Fibroblast of skin of scalp (primary cell): ENCODE results near the gene RCBTB2.

Experiments used
- DNase-seq: peaks from one replicate; pipeline ENCODE4 v3.0.0-alpha.2; 2013

RCBTB2 gene

DNA sequence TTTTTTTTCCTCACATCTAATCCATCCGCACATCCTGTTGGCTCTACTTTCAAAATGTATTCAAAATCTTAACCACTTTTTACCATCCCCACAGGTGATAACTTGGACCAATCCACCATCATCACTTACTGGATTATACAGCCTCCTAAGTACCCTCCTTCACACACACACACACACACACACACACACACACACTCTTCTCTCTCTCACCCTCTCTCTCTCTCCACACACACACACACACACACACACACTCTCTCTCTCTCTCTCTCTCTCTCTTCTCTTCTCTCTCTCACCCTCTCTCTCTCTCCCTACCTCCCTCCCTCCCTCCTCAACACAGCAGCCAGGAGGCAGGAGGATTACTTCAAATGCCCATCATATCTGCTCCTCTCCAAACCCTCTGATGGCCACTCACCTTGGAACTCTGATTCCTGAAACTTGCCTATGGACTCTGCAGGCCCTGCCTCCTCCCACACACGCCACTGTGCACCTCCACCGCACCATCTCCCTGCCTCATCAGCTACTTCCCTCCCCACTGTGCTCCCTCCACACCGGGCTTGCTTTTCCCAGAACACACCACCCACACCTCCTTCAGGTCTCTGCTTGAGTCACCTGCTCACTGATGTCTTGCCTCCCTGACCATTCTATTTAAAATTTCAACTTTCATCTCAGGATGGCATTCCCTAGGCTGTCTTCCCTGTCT is 39.7 kb downstream of the RCBTB2 start:
- DNase-seq, result no peak

DNA sequence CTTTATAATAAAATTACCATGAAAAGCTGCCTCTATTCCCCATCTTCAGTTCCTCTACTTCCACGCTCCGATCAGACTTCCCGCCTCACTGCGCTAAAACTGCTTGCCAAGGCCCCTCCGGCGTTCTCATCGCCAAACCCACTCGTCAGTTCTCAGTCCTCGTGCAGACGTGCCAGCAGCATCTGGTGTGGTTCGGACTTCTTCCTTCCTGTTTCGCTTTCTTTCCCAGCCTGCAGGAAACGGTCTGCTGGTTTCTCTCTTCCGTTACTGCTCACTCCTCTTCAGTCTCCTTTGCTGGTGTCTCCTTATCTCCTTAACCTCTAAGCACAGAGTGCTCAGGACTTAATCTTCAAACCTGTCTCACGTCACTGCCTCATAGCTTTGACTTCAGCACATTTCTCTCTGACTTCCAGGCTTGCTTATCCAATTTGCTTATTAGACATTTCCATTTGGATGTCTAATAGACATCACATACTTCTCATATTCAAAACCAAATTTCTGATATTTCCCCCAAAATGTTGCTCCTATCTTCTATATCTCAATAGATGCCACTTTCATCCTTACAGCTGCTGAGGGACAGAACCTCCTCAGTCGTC is 40.3 kb downstream of the RCBTB2 start:
- peak; percentile 25 for DNase-seq

GRCh38 chr13:48492096-48492440 is 40.8 kb downstream of the RCBTB2 start:
- DNase-seq, result no peak

DNA sequence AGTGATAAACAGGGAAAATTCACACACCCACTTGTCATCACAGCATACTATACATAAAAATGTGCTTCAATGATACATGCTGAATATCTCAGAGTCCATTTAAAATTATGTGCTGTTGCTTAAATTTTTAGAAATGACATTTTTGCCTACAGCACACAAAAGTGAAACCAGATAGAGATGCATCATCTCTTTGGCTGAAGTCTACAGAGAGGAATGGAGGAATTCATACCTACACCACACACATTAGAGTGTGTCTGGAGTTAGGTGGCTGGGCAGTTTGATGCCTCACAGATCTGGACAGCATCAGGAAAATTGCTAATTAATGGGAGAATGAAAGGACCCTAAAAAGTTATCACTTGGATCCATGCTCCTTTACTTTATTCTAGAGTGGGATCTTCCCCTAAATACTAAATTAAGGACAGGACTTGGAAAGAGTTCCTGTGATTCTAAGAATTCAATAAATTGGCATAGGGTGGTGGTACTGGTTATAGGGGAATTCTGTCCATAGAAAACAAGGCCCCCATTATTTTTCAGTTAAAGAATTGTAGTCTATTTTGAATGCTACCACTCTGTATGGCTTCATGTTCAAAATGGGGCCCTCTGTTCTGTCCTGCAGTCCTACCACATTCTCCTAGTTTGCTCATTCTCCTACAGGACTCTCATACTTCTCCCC is 41.3 kb downstream of the RCBTB2 start:
- DNase-seq, result peak; percentile 12

DNA sequence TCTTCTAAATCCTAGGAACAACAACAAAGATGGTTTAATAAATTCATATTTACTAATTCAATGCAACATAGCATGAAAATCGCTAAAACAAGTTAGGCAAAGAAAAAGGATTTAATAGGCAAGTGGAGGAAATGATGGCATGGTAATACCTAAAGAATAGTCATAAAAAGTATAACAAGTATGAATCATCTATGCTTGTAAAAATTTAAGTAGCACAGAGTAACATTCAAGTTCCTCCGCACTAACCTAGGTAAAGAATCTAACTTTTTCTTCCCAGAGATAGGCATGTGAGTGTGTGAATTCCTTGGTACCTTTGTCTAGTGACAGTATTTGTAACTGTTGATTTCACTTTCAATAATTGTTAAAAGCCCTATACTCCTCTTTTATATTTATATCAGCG is 42.6 kb downstream of the RCBTB2 start:
- DNase-seq, result no peak

DNA sequence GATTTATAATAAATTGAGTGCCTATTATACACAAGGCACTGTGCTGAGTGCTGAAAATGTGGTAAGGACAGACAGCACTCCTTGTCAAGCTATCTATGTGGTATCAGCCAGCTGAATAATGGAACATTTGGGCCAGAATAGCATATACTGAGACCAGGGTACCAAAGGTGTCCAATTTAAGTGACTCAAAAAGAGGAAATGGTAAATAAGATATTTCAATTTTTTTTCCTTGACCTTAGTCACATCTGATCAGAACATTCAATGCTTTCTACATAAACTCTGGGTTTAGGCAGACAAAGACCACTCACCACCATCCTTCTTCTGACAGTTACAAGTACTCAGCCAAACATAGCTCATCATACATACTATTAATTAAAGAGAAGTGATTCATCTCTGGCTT is 43.2 kb downstream of the RCBTB2 start:
- no peak for DNase-seq

DNA sequence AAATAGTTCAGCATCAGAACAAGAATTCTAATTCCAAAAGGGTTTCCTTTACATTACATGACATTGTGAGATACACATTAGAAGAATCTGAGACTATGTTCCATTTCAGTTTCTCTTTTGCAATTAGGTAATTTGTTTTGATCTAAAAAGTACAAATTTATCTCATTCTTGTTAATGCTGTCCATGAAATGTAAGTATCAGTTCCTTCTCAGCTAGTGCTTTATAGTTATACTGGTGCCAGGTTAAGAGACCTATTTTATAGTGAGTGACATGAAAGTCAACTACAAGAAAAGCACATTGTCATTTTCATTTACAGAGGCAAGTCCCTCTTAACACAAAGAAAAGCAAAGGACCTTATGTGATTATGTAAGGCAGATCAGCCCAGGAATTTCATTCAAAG is 43.9 kb downstream of the RCBTB2 start:
- no peak for DNase-seq

GRCh38 chr13:48487968-48488367 is 44.9 kb downstream of the RCBTB2 start:
- no peak for DNase-seq

DNA sequence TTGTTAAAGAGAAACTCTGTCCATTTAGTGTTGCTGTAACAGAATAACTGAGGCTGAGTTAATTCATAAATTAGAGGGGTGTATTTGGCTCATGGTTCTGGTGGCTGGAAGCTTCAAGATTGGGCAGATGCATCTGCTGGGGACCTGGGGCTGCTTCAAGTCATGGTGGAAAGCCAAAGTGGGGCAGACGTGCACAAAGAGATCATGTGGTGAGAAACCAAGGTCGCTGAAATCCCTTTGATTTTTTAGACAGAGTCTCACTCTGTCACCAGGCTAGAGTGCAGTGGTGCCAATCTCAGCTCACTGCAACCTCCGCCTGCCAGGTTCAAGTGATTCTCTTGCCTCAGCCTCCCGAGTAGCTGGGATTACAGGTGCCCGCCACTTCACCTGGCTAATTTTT is 46.0 kb downstream of the RCBTB2 start:
- no peak for DNase-seq

GRCh38 chr13:48486362-48486761 is 46.5 kb downstream of the RCBTB2 start:
- no peak for DNase-seq

DNA sequence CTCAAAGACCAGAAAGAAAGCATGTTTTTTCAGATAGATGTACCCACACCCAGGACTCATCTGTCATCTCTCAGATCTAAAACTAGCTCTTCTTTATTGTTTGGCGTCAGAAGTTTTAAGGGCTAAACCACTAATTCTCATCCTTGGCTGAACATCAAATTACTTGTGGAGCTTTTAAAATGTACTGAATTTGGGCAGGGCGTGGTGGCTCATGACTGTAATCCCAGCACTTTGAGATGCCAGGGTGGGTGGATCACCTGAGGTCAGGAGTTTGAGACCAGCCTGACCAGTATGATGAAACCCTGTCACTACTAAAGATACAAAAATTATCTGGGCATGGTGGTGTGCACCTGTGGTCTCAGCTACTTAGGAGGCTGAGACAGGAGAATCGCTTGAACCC is 47.4 kb downstream of the RCBTB2 start:
- no peak for DNase-seq

GRCh38 chr13:48483575-48483974 is 49.3 kb downstream of the RCBTB2 start:
- DNase-seq, result no peak

DNA sequence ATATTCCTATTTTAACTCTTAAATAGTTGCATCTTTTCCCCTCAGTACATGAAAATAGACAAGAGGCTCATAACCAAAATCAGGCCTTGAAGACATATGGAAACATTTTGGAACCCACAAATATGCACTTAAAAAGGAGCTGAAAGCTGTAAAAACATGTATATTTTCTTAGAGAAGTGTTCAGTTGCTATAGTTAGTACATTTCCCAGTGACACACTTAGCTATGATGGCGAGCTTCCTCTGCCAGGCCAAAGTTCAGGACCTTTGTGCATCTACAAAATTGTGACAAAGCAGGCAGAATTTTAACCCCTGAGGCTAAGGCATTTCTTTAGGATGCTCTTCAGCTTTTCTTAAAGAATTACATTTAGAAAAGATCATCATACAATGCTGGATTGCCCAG is 54.5 kb downstream of the RCBTB2 start:
- DNase-seq, result peak; percentile 62

GRCh38 chr13:48477191-48477855 is 55.6 kb downstream of the RCBTB2 start:
- DNase-seq, result no peak

- no peak for DNase-seq
Observed at GRCh38 chr13:48476686-48477085, 56.2 kb downstream of the RCBTB2 start.

- no peak for DNase-seq
Observed at GRCh38 chr13:48476215-48476614, 56.7 kb downstream of the RCBTB2 start.

- DNase-seq, result no peak
Observed at GRCh38 chr13:48475230-48475629, 57.6 kb downstream of the RCBTB2 start.

- DNase-seq, result no peak
Observed at GRCh38 chr13:48457578-48458242, 75.2 kb downstream of the RCBTB2 start.

GRCh38 chr13:48456546-48456945 is 76.3 kb downstream of the RCBTB2 start:
- DNase-seq, result no peak

- DNase-seq, result peak; percentile 39
Observed at GRCh38 chr13:48451196-48451595, 81.7 kb downstream of the RCBTB2 start.

- no peak for DNase-seq
Observed at GRCh38 chr13:48449656-48450055, 83.2 kb downstream of the RCBTB2 start.

DNA sequence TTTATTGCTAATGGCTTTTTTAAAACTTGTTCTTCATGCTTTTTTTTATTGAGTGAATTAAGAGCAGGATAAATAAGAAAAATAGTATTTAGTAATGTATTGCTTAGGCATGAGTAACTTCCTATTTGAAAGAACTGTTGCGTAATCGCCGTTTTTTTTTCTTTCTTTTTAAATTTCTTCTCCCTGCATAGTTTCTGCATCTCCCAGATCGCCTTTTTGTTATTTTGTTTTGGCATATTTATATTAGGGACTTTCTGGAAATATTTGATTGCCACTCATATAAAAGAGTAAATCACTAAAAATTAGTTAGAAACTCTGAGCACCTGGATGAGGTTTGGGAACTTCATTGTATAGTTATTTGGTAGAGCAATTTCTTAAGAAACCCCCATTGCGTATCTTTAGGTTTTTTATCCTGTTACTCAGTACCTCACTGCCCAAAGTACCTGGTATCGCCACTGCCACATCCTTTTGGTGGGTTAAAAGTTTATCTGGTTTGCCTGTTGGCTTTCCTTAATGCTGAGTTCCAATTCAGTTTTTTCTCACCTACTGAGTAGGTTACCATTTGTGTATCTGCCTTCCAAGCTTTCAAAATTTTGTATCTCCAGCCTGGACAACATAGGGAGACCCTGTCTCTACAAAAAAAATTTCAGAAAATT is 83.8 kb downstream of the RCBTB2 start:
- DNase-seq, result peak; percentile 65
